ENCODE measurements around the gene CAPN2. TPM values are rescaled to one million over a fixed set of nuclear protein-coding genes. Genes with fewer than 3 reads are reported as not detected.

The CAPN2 gene
- total RNA-seq, 2 experiments from 2014 or later: 31.1 to 33.1 TPM

GRCh38 chr1:223820515-223820858 is 108.1 kb downstream of the CAPN2 start:
- CTCF ChIA-PET: interaction anchor here (0.6 to 1.3 kb wide), 3 partner anchors 17 to 377 kb away, joined by 3 read pairs; no protein-coding TSS in a partner anchor
- H3K4me1 Mint-ChIP-seq: peaks cover 54% of the 10 kb centered on the region

DNA sequence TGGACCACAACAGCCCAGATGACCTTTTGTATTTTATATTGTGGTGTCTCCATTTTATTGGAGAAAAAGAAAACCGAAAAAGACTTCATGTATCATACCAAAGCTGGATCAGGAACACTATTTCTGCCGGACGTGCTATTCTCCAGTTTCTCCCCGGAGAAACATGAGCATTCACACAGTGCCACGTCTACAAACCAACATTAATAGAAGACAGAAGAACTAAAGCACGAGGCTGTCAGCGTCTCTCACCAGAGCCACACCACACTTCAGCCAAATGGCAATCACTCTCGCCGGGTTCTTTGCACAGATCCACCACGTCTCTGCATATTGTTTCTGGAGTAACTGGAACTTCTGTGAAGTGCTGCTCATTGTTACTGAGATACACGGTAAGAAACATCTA is 108.6 kb downstream of the CAPN2 start:
- ChIA-PET POLR2A (no interaction called here), CTCF (interaction anchor here (1.3 kb wide), 2 partner anchors 17 to 26 kb away, joined by 3 read pairs; no protein-coding TSS in a partner anchor)
- H3K27me3 Mint-ChIP-seq: no peaks in the 10 kb centered on the region
- peaks cover 56% of the 10 kb centered on the region for H3K4me1 Mint-ChIP-seq
- no peak for ATAC-seq
- no peaks in the 10 kb centered on the region for H3K9me3 Mint-ChIP-seq (ENCODE audit: low read depth)
- no peak overlapping the region for H3K4me3 Mint-ChIP-seq
- intact Hi-C loops (cut with DNase I, micrococcal nuclease): no loop called here
- H3K27ac Mint-ChIP-seq: no peak overlapping the region
- peaks cover 31% of the 10 kb centered on the region for H3K36me3 Mint-ChIP-seq (ENCODE audit: low read depth)
- DNase-seq: no peak

More at GRCh38 chr1:223820515-223820858, 108.1 kb downstream of the CAPN2 start:
- Mint-ChIP-seq H3K4me3 (no peak overlapping the region), H3K27ac (no peak overlapping the region), H3K27me3 (no peaks in the 10 kb centered on the region), H3K9me3 (ENCODE audit: low read depth) (no peaks in the 10 kb centered on the region), H3K36me3 (ENCODE audit: low read depth) (peaks cover 28% of the 10 kb centered on the region)
- no peak for ATAC-seq
- intact Hi-C loops (cut with DNase I, micrococcal nuclease): no loop called here
- POLR2A ChIA-PET: no interaction called here
- DNase-seq: no peak

DNA sequence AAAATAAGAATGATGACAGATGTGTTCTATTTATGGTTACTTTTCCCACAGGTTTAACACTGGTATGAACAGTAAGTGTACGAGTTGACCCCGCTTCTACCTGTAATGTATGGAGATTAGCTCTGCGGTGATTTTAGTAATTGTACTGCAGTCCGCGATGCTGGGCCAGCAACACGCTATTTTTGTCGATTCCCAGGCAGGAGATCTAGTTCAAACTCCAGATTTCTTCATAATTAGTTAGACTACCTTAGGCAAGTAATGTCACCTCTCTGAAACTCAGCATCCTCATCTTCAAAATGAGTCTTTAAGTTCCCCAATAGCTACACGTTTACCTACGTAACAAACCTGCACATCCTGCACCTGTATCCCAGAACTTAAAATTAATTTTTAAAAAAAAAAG is 111.9 kb downstream of the CAPN2 start:
- H3K4me1 Mint-ChIP-seq: peaks cover 78% of the 10 kb centered on the region
- CTCF ChIA-PET: interaction anchor here (0.8 to 3.6 kb wide), 9 partner anchors 10 to 55 kb away, joined by 3 to 18 read pairs (median 5); no protein-coding TSS in a partner anchor
- ATAC-seq: no peak
- no peak overlapping the region for H3K4me3 Mint-ChIP-seq
- H3K9me3 Mint-ChIP-seq (ENCODE audit: low read depth): no peaks in the 10 kb centered on the region
- H3K27me3 Mint-ChIP-seq: no peaks in the 10 kb centered on the region
- H3K36me3 Mint-ChIP-seq (ENCODE audit: low read depth): peaks cover 30% of the 10 kb centered on the region
- POLR2A ChIA-PET: interaction anchor here (0.6 to 1.1 kb wide), 2 partner anchors 11 to 22 kb away, joined by 3 to 4 read pairs; no protein-coding TSS in a partner anchor
- no peak overlapping the region for H3K27ac Mint-ChIP-seq
- intact Hi-C loops (cut with DNase I, micrococcal nuclease): no loop called here
- no peak for DNase-seq

GRCh38 chr1:223824712-223825111 is 112.4 kb downstream of the CAPN2 start:
- no peak overlapping the region for H3K27ac Mint-ChIP-seq
- no peak overlapping the region for H3K4me3 Mint-ChIP-seq
- ATAC-seq: no peak
- H3K9me3 Mint-ChIP-seq (ENCODE audit: low read depth): no peaks in the 10 kb centered on the region
- no peak for DNase-seq
- H3K27me3 Mint-ChIP-seq: no peaks in the 10 kb centered on the region
- intact Hi-C loops (cut with DNase I, micrococcal nuclease): no loop called here
- CTCF ChIA-PET: interaction anchor here (0.8 to 3.6 kb wide), 7 partner anchors 13 to 54 kb away, joined by 3 to 18 read pairs (median 5); no protein-coding TSS in a partner anchor
- peaks cover 28% of the 10 kb centered on the region for H3K36me3 Mint-ChIP-seq (ENCODE audit: low read depth)
- H3K4me1 Mint-ChIP-seq: peaks cover 82% of the 10 kb centered on the region
- POLR2A ChIA-PET: interaction anchor here (1.1 kb wide), 1 partner anchor 22 kb away, joined by 3 read pairs; no protein-coding TSS in a partner anchor

Other genes with a start within 250 kb of the CAPN2 start
- gene CAPN8, start 46.8 kb upstream of the CAPN2 start, total RNA-seq: not detected
- gene TP53BP2, start 133.4 kb downstream of the CAPN2 start, total RNA-seq: 10 to 100 TPM; 46.6 to 56.2 TPM

Data from activated CD4-positive, alpha-beta T cell treated with anti-CD3 and anti-CD28 coated beads for 36 hours (primary cell).